ENCODE results near the gene MMP25. TPM values are rescaled to one million over a fixed set of nuclear protein-coding genes. Genes with fewer than 3 reads are reported as not detected.
"Not testable (repeated sequence)": the region's sequence is repeated elsewhere in the genome, so short reads cannot be mapped to it uniquely, and the experiment has no call there.

The MMP25 gene
- total and polyA plus RNA-seq, 10 of the 15 experiments (the other 5 are each of a cell fraction or from before 2014, with no cell fraction given): 0.03 to 0.36 (median 0.13) TPM; not detected in 1

- ChIA-PET SMC1A (ENCODE audit: uncharacterized antibody, unreplicated experiment) (interaction anchor here (6.1 kb wide), 1 partner anchor 8 kb away, joined by 52 read pairs; no protein-coding TSS in a partner anchor), POLR2A (no interaction called here), RAD21 (ENCODE audit: unreplicated experiment) (no interaction called here), CTCF (no interaction called here)
- no peak for DNase-seq (ENCODE audit: low read depth, low spot score)
- WGBS (ENCODE audit: insufficient coverage, insufficient replicate concordance, low lambda C conversion rate, missing lambda C conversion rate): 48% methylated on average over 4 of the region's 4 CpGs
- intact Hi-C loops (cut with micrococcal nuclease; ENCODE audit: unreplicated experiment) (no loop called here), in situ Hi-C loops (cut with MboI) (no loop called here)
- H3K4me1 ChIP-seq (ENCODE audit: control insufficient read depth, insufficient read depth, low read length): peaks cover 22% of the 10 kb centered on the region
- no peaks in the 10 kb centered on the region for H3K9me3 ChIP-seq (replicated peaks; ENCODE audit: control insufficient read depth, insufficient read depth, low read length)
- H4K20me1 ChIP-seq (ENCODE audit: control insufficient read depth, insufficient read depth): no peaks in the 10 kb centered on the region
- FAIRE-seq: no peak
- no peak overlapping the region for H2AFZ ChIP-seq (ENCODE audit: control insufficient read depth, low read depth, low read length)
- peaks cover 25% of the 10 kb centered on the region for H3K79me2 ChIP-seq (ENCODE audit: control insufficient read depth, insufficient read depth, low read length)
- no peaks in the 10 kb centered on the region for H3K27me3 ChIP-seq (replicated peaks in 1 of 2; ENCODE audit: control insufficient read depth in 2 of 2, insufficient read depth in 2 of 2, low read length in 1 of 2)
- no peak overlapping the region for H3K4me3 ChIP-seq
- no TSS peak for BruUV-seq (replicated peaks)
- H3K9ac ChIP-seq (ENCODE audit: control insufficient read depth, insufficient read depth, low read length): no peak overlapping the region
- TF ChIP-seq TCF12 (IDR thresholded peaks at IDR 0.05; ENCODE audit: low read depth, low read length): no peak
- no peak for TF ChIP-seq HDAC2 (IDR thresholded peaks at IDR 0.05)
- no peaks in the 10 kb centered on the region; a peak in 2 of 4 replicates for H3K36me3 ChIP-seq (ENCODE audit: control insufficient read depth in 2 of 2, insufficient read depth in 2 of 2, low read length in 1 of 2)
- no peak overlapping the region for H3K4me2 ChIP-seq (ENCODE audit: control insufficient read depth, insufficient read depth)
- H3K27ac ChIP-seq (ENCODE audit: control insufficient read depth, insufficient read depth): no peak overlapping the region; the same call in 1 of the 2 replicates
- ATAC-seq: no peak
These were observed 22.1 kb downstream of the MMP25 start for GRCh38 chr16:3068487-3068886.

- H3K9me3 ChIP-seq (replicated peaks; ENCODE audit: control insufficient read depth, insufficient read depth, low read length); H4K20me1 ChIP-seq (ENCODE audit: control insufficient read depth, insufficient read depth); in situ Hi-C loops (cut with MboI); DNase-seq (ENCODE audit: low read depth, low spot score); ATAC-seq; intact Hi-C loops (cut with micrococcal nuclease; ENCODE audit: unreplicated experiment); H3K27ac ChIP-seq (ENCODE audit: control insufficient read depth, insufficient read depth); FAIRE-seq; H3K36me3 ChIP-seq (ENCODE audit: control insufficient read depth in 2 of 2, insufficient read depth in 2 of 2, low read length in 1 of 2); H3K4me2 ChIP-seq (ENCODE audit: control insufficient read depth, insufficient read depth); H3K4me3 ChIP-seq; POLR2A ChIA-PET; SMC1A ChIA-PET (ENCODE audit: uncharacterized antibody, unreplicated experiment); H3K27me3 ChIP-seq (replicated peaks in 1 of 2; ENCODE audit: control insufficient read depth in 2 of 2, insufficient read depth in 2 of 2, low read length in 1 of 2); RAD21 ChIA-PET (ENCODE audit: unreplicated experiment); H2AFZ ChIP-seq (ENCODE audit: control insufficient read depth, low read depth, low read length); H3K9ac ChIP-seq (ENCODE audit: control insufficient read depth, insufficient read depth, low read length): not testable (repeated sequence)
- Histone ChIP-seq H3K79me2 (ENCODE audit: control insufficient read depth, insufficient read depth, low read length) (peaks cover 25% of the 10 kb centered on the region), H3K4me1 (ENCODE audit: control insufficient read depth, insufficient read depth, low read length) (peaks cover 29% of the 10 kb centered on the region)
- WGBS (ENCODE audit: insufficient coverage, insufficient replicate concordance, low lambda C conversion rate, missing lambda C conversion rate): 73% methylated on average over 5 of the region's 11 CpGs
- CTCF ChIA-PET: interaction anchor here (0.8 kb wide), 1 partner anchor 10 kb away, joined by 4 read pairs; no protein-coding TSS in a partner anchor
- TSS peak; percentile 56 for BruUV-seq (replicated peaks)
These were observed 22.8 kb downstream of the MMP25 start for GRCh38 chr16:3069146-3069545.
